HCT116 (cell line): Measurements from ENCODE around the gene GNG7. TPM values are rescaled to one million over a fixed set of nuclear protein-coding genes. Genes with fewer than 3 reads are reported as not detected.
A peak's percentile ranks its signal among the peaks of the same experiment; 100 is the strongest.

Source experiments
- ATAC-seq: fragments of 200-7000 bp; cut with Tn5 transposase; 2 replicates; pipeline ENCODE4 v1.9.1; 2020; ENCODE audit warnings: mild to moderate bottlenecking, moderate library complexity
- BruUV-seq: library from RNA; stranded (reverse); fragments of 400-500 nt; replicated peaks from 2 replicates; lab custom pipeline; 2021; lab: Mats Ljungman, UMichigan
- CTCF ChIA-PET: fragments of 300-600 bp; sonication (Branson Sonifier 250); formaldehyde crosslinking; loops from one replicate; lab custom pipeline; 2021; ENCODE audit warnings: antibody characterized with exemption; lab: Charles Lee
- POLR2A ChIA-PET: fragments of 300-600, 350-600 bp; sonication (Branson Sonifier 250); formaldehyde crosslinking; loops from one replicate; lab custom pipeline; 2021; ENCODE audit warnings: antibody characterized with exemption; lab: Charles Lee
- RAD21 ChIA-PET, 2 experiments: fragments of 300-600 bp; sonication (Branson Sonifier 250); formaldehyde crosslinking; loops; one replicate each; lab custom pipeline; 2023; ENCODE audit warnings: low total read pairs in 2 of 2; ENCODE audit not compliant: uncharacterized antibody in 2 of 2, unreplicated experiment in 2 of 2, low non-redundant PET in 1 of 2; lab: Charles Lee
- DNase-seq: peaks from one replicate; pipeline ENCODE4 v3.0.0-alpha.2; 2010; ENCODE audit warnings: low read depth, low spot score
- H2AFZ ChIP-seq: fragments of 200-600 bp; shearing (Covaris generic), sonication (generic); 2 replicates; pipeline ENCODE4 v1.6.1; 2017; ENCODE audit warnings: low read depth, mixed run types, mixed read lengths, antibody characterized with exemption, low read length; ENCODE audit not compliant: poor library complexity, severe bottlenecking
- H3K27ac ChIP-seq: 2 replicates; pipeline ENCODE4 v1.5.1; 2012; ENCODE audit warnings: low read depth, low read length
- H3K27me3 ChIP-seq: fragments of 200-600 bp; sonication (generic); 2 replicates; pipeline ENCODE4 v1.6.1; 2016; ENCODE audit warnings: mixed run types, low read length, mixed read lengths; ENCODE audit not compliant: insufficient read depth
- H3K36me3 ChIP-seq, 2 experiments: fragments of 200-500 bp in 1 of 2; fragments of 200-600 bp in 1 of 2; sonication (Bioruptor generic) in 1 of 2; sonication (generic) in 1 of 2; 2 replicates each; pipeline versions ENCODE4 v1.5.1 to v1.6.1; 2014 to 2016; ENCODE audit warnings: low read length in 2 of 2, inconsistent platforms in 1 of 2, mixed read lengths in 1 of 2, mixed run types in 1 of 2; ENCODE audit not compliant: insufficient read depth in 2 of 2, control insufficient read depth in 1 of 2
- H3K4me1 ChIP-seq, 2 experiments: fragments of 200-600 bp in 1 of 2; sonication (generic) in 1 of 2; 2 replicates each; pipeline versions ENCODE4 v1.5.1 to v1.6.1; 2012 to 2017; ENCODE audit warnings: low read length in 2 of 2, inconsistent platforms in 1 of 2, mild to moderate bottlenecking in 1 of 2, mixed read lengths in 1 of 2, mixed run types in 1 of 2, moderate library complexity in 1 of 2; ENCODE audit not compliant: insufficient read depth in 2 of 2, control insufficient read depth in 1 of 2
- H3K4me2 ChIP-seq: fragments of 200-600 bp; sonication (generic); 2 replicates; pipeline ENCODE4 v1.6.1; 2017; ENCODE audit warnings: mixed run types, low read length, mixed read lengths
- H3K4me3 ChIP-seq, 2 experiments: fragments of 200-600 bp in 1 of 2; sonication (generic) in 1 of 2; replicated peaks in 1 of 2; 2 replicates each; pipeline ENCODE4 v1.5.1; 2011 to 2016; ENCODE audit warnings: low read length in 2 of 2, control low read depth in 1 of 2, low read depth in 1 of 2, mild to moderate bottlenecking in 1 of 2, mixed read lengths in 1 of 2, mixed run types in 1 of 2
- H3K79me2 ChIP-seq: fragments of 200-600 bp; sonication (generic); 2 replicates; pipeline ENCODE4 v1.6.1; 2017; ENCODE audit warnings: mild to moderate bottlenecking, mixed run types, low read length, moderate library complexity, mixed read lengths; ENCODE audit not compliant: insufficient read depth
- H3K9ac ChIP-seq: fragments of 200-600 bp; sonication (generic); 2 replicates; pipeline ENCODE4 v1.6.1; 2016; ENCODE audit warnings: low read length, mixed read lengths
- H3K9me2 ChIP-seq: fragments of 200-600 bp; sonication (generic), shearing (Covaris generic); 2 replicates; pipeline ENCODE4 v1.6.1; 2017; ENCODE audit warnings: mixed run types, mild to moderate bottlenecking, moderate library complexity; ENCODE audit not compliant: insufficient read depth
- H3K9me3 ChIP-seq, 2 experiments: fragments of 200-500 bp in 1 of 2; fragments of 200-600 bp in 1 of 2; sonication (Bioruptor generic) in 1 of 2; sonication (generic) in 1 of 2; 2 replicates each; pipeline ENCODE4 v1.6.1; 2014 to 2017; ENCODE audit warnings: low read length in 2 of 2, mixed read lengths in 2 of 2, inconsistent platforms in 1 of 2, low read depth in 1 of 2, mild to moderate bottlenecking in 1 of 2, mixed run types in 1 of 2, moderate library complexity in 1 of 2; ENCODE audit not compliant: control insufficient read depth in 1 of 2, insufficient read depth in 1 of 2
- H4K20me1 ChIP-seq: fragments of 200-600 bp; sonication (generic), shearing (Covaris generic); 2 replicates; pipeline ENCODE4 v1.6.1; 2017; ENCODE audit warnings: mixed run types, mild to moderate bottlenecking, moderate library complexity; ENCODE audit not compliant: insufficient read depth
- EZH2 ChIP-seq: fragments of 200-600 bp; sonication (generic); IDR thresholded peaks from 2 replicates; pipeline ENCODE4 v1.6.1; 2017; ENCODE audit warnings: antibody characterized with exemption, mixed run types
- EZH2phosphoT487 ChIP-seq: fragments of 200-600 bp; IDR thresholded peaks from 2 replicates; pipeline ENCODE4 v1.6.1; 2018; ENCODE audit warnings: antibody characterized with exemption, borderline replicate concordance
- SIN3A ChIP-seq: IDR thresholded peaks from 2 replicates; pipeline ENCODE4 v1.6.1; 2012; ENCODE audit warnings: low read depth
- YY1 ChIP-seq: IDR thresholded peaks from 2 replicates; pipeline ENCODE4 v1.6.1; 2011; ENCODE audit warnings: low read length, low read depth, moderate library complexity, mild to moderate bottlenecking; ENCODE audit not compliant: insufficient replicate concordance; ENCODE audit errors: extremely low read depth
- intact Hi-C: fragments of 100-400 bp; cut with micrococcal nuclease; formaldehyde crosslinking; loops from 2 replicates; pipeline ENCODE4 v1.10.0; 2022
- total RNA-seq: library from RNA; stranded (reverse); gene quantifications from one replicate; pipeline ENCODE4 v1.2.1, GENCODE V29; 2021; ENCODE audit not compliant: unreplicated experiment
- TF ChIP-seq, protein P1 (sequence below), 3 experiments: fragments of 200-600 bp in 1 of 3; sonication (generic) in 1 of 3; IDR thresholded peaks in 2 of 3; conservative IDR thresholded peaks in 1 of 3; 2 replicates each; pipeline ENCODE4 v1.5.1; 2012 to 2017; ENCODE audit warnings: low read depth in 2 of 3, low read length in 2 of 3, antibody characterized with exemption in 1 of 3, borderline replicate concordance in 1 of 3, control low read depth in 1 of 3, mild to moderate bottlenecking in 1 of 3, mixed read lengths in 1 of 3, mixed run types in 1 of 3, moderate library complexity in 1 of 3; ENCODE audit not compliant: insufficient read depth in 1 of 3

Gene GNG7
- total RNA-seq, 1 experiment from 2014 or later = 11.3 TPM

DNA sequence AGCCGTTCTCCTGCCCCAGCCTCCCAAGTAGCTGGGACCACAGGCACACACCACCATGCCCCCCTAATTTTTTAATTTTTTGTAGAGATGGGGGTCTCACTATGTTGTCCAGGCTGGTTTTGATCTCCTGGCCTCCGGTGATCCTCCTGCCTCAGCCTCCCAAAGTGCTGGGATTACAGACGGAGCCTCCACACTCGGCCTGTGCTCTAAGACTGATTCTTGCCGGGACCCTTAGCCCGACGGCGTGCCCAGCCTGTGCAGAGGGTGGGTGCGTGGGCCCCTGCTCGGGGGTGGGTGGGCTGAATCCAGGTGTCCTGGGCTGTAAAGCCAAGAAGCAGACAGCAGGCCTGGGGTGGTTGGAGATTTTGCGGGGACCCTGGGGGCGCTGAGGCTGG is 162.2 kb downstream of the GNG7 start:
- H2AFZ ChIP-seq = no peak overlapping the region
- CTCF ChIA-PET = interaction anchor here (1.0 kb wide), 1 partner anchor 64 kb away, joined by 3 read pairs; the partner anchor contains the start of gene GADD45B
- peak overlapping the region; percentile 69 for H3K9ac ChIP-seq
- H3K9me2 ChIP-seq = no peaks in the 10 kb centered on the region
- peak overlapping the region; percentile 24 to 46 for H3K4me3 ChIP-seq
- peak overlapping the region; percentile 77 for H3K27ac ChIP-seq
- peaks cover 58 to 85% of the 10 kb centered on the region in 2 experiments for H3K4me1 ChIP-seq
- no peaks in the 10 kb centered on the region for H3K36me3 ChIP-seq
- no peaks in the 10 kb centered on the region for H3K79me2 ChIP-seq
- no TSS peak for BruUV-seq
- no peak for TF ChIP-seq EZH2phosphoT487
- TF ChIP-seq EZH2 = no peak
- TF ChIP-seq, protein P1, sequence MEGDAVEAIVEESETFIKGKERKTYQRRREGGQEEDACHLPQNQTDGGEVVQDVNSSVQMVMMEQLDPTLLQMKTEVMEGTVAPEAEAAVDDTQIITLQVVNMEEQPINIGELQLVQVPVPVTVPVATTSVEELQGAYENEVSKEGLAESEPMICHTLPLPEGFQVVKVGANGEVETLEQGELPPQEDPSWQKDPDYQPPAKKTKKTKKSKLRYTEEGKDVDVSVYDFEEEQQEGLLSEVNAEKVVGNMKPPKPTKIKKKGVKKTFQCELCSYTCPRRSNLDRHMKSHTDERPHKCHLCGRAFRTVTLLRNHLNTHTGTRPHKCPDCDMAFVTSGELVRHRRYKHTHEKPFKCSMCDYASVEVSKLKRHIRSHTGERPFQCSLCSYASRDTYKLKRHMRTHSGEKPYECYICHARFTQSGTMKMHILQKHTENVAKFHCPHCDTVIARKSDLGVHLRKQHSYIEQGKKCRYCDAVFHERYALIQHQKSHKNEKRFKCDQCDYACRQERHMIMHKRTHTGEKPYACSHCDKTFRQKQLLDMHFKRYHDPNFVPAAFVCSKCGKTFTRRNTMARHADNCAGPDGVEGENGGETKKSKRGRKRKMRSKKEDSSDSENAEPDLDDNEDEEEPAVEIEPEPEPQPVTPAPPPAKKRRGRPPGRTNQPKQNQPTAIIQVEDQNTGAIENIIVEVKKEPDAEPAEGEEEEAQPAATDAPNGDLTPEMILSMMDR (IDR thresholded peaks at IDR 0.05 in 2 of 3, conservative IDR thresholded peaks at IDR 0.05 in 1 of 3; ENCODE audit: borderline replicate concordance in 1 of 3, insufficient read depth in 1 of 3, low read depth in 2 of 3, low read length in 2 of 3) = no peak
- TF ChIP-seq SIN3A = no peak
- TF ChIP-seq YY1 = no peak
- H3K9me3 ChIP-seq = no peaks in the 10 kb centered on the region
- RAD21 ChIA-PET = interaction anchor here in 1 of 2 experiments (1.3 kb wide), 1 partner anchor 64 kb away, joined by 4 read pairs; the partner anchor contains the start of gene GADD45B
- no peaks in the 10 kb centered on the region for H4K20me1 ChIP-seq
- ATAC-seq (no peak), DNase-seq (no peak)
- no peaks in the 10 kb centered on the region for H3K27me3 ChIP-seq
- POLR2A ChIA-PET = interaction anchor here (1.2 to 6.8 kb wide), 5 partner anchors 10 to 77 kb away, joined by 4 to 55 read pairs (median 5); partner anchors contain the start of gene GADD45B
- intact Hi-C loops = loop anchor here (2.0 kb wide), 1 partner anchor 41 kb away; no protein-coding TSS in a partner anchor
- peak overlapping the region; percentile 74 for H3K4me2 ChIP-seq
